HCT116 (cell line): ENCODE measurements around the gene KCNQ4. TPM values are rescaled to one million over a fixed set of nuclear protein-coding genes. Genes with fewer than 3 reads are reported as not detected.

ENCODE experiments used
- ATAC-seq: fragments of 200-7000 bp; cut with Tn5 transposase; 2 replicates; pipeline ENCODE4 v1.9.1; 2020; ENCODE audit warnings: mild to moderate bottlenecking, moderate library complexity
- BruUV-seq: library from RNA; stranded (reverse); fragments of 400-500 nt; replicated peaks from 2 replicates; lab custom pipeline; 2021; lab: Mats Ljungman, UMichigan
- CTCF ChIA-PET: fragments of 300-600 bp; sonication (Branson Sonifier 250); formaldehyde crosslinking; loops from one replicate; lab custom pipeline; 2021; ENCODE audit warnings: antibody characterized with exemption; lab: Charles Lee
- POLR2A ChIA-PET: fragments of 300-600, 350-600 bp; sonication (Branson Sonifier 250); formaldehyde crosslinking; loops from one replicate; lab custom pipeline; 2021; ENCODE audit warnings: antibody characterized with exemption; lab: Charles Lee
- RAD21 ChIA-PET, 2 experiments: fragments of 300-600 bp; sonication (Branson Sonifier 250); formaldehyde crosslinking; loops; one replicate each; lab custom pipeline; 2023; ENCODE audit warnings: low total read pairs in 2 of 2; ENCODE audit not compliant: uncharacterized antibody in 2 of 2, unreplicated experiment in 2 of 2, low non-redundant PET in 1 of 2; lab: Charles Lee
- DNase-seq: peaks from one replicate; pipeline ENCODE4 v3.0.0-alpha.2; 2010; ENCODE audit warnings: low read depth, low spot score
- H2AFZ ChIP-seq: fragments of 200-600 bp; shearing (Covaris generic), sonication (generic); 2 replicates; pipeline ENCODE4 v1.6.1; 2017; ENCODE audit warnings: low read depth, mixed run types, mixed read lengths, antibody characterized with exemption, low read length; ENCODE audit not compliant: poor library complexity, severe bottlenecking
- H3K27ac ChIP-seq: 2 replicates; pipeline ENCODE4 v1.5.1; 2012; ENCODE audit warnings: low read depth, low read length
- H3K27me3 ChIP-seq: fragments of 200-600 bp; sonication (generic); 2 replicates; pipeline ENCODE4 v1.6.1; 2016; ENCODE audit warnings: mixed run types, low read length, mixed read lengths; ENCODE audit not compliant: insufficient read depth
- H3K36me3 ChIP-seq, 2 experiments: fragments of 200-500 bp in 1 of 2; fragments of 200-600 bp in 1 of 2; sonication (Bioruptor generic) in 1 of 2; sonication (generic) in 1 of 2; 2 replicates each; pipeline versions ENCODE4 v1.5.1 to v1.6.1; 2014 to 2016; ENCODE audit warnings: low read length in 2 of 2, inconsistent platforms in 1 of 2, mixed read lengths in 1 of 2, mixed run types in 1 of 2; ENCODE audit not compliant: insufficient read depth in 2 of 2, control insufficient read depth in 1 of 2
- H3K4me1 ChIP-seq, 2 experiments: fragments of 200-600 bp in 1 of 2; sonication (generic) in 1 of 2; 2 replicates each; pipeline versions ENCODE4 v1.5.1 to v1.6.1; 2012 to 2017; ENCODE audit warnings: low read length in 2 of 2, inconsistent platforms in 1 of 2, mild to moderate bottlenecking in 1 of 2, mixed read lengths in 1 of 2, mixed run types in 1 of 2, moderate library complexity in 1 of 2; ENCODE audit not compliant: insufficient read depth in 2 of 2, control insufficient read depth in 1 of 2
- H3K4me2 ChIP-seq: fragments of 200-600 bp; sonication (generic); 2 replicates; pipeline ENCODE4 v1.6.1; 2017; ENCODE audit warnings: mixed run types, low read length, mixed read lengths
- H3K4me3 ChIP-seq, 2 experiments: fragments of 200-600 bp in 1 of 2; sonication (generic) in 1 of 2; replicated peaks in 1 of 2; 2 replicates each; pipeline ENCODE4 v1.5.1; 2011 to 2016; ENCODE audit warnings: low read length in 2 of 2, control low read depth in 1 of 2, low read depth in 1 of 2, mild to moderate bottlenecking in 1 of 2, mixed read lengths in 1 of 2, mixed run types in 1 of 2
- H3K79me2 ChIP-seq: fragments of 200-600 bp; sonication (generic); 2 replicates; pipeline ENCODE4 v1.6.1; 2017; ENCODE audit warnings: mild to moderate bottlenecking, mixed run types, low read length, moderate library complexity, mixed read lengths; ENCODE audit not compliant: insufficient read depth
- H3K9ac ChIP-seq: fragments of 200-600 bp; sonication (generic); 2 replicates; pipeline ENCODE4 v1.6.1; 2016; ENCODE audit warnings: low read length, mixed read lengths
- H3K9me2 ChIP-seq: fragments of 200-600 bp; sonication (generic), shearing (Covaris generic); 2 replicates; pipeline ENCODE4 v1.6.1; 2017; ENCODE audit warnings: mixed run types, mild to moderate bottlenecking, moderate library complexity; ENCODE audit not compliant: insufficient read depth
- H3K9me3 ChIP-seq, 2 experiments: fragments of 200-500 bp in 1 of 2; fragments of 200-600 bp in 1 of 2; sonication (Bioruptor generic) in 1 of 2; sonication (generic) in 1 of 2; 2 replicates each; pipeline ENCODE4 v1.6.1; 2014 to 2017; ENCODE audit warnings: low read length in 2 of 2, mixed read lengths in 2 of 2, inconsistent platforms in 1 of 2, low read depth in 1 of 2, mild to moderate bottlenecking in 1 of 2, mixed run types in 1 of 2, moderate library complexity in 1 of 2; ENCODE audit not compliant: control insufficient read depth in 1 of 2, insufficient read depth in 1 of 2
- H4K20me1 ChIP-seq: fragments of 200-600 bp; sonication (generic), shearing (Covaris generic); 2 replicates; pipeline ENCODE4 v1.6.1; 2017; ENCODE audit warnings: mixed run types, mild to moderate bottlenecking, moderate library complexity; ENCODE audit not compliant: insufficient read depth
- CBX3 ChIP-seq: IDR thresholded peaks from 2 replicates; pipeline ENCODE4 v1.6.1; 2012; ENCODE audit warnings: low read depth
- CEBPB ChIP-seq: IDR thresholded peaks from 2 replicates; pipeline ENCODE4 v1.6.1; 2012; ENCODE audit warnings: low read depth
- EZH2phosphoT487 ChIP-seq: fragments of 200-600 bp; IDR thresholded peaks from 2 replicates; pipeline ENCODE4 v1.6.1; 2018; ENCODE audit warnings: antibody characterized with exemption, borderline replicate concordance
- POLR2A ChIP-seq: IDR thresholded peaks from 2 replicates; pipeline ENCODE4 v1.7.0; 2011; ENCODE audit warnings: borderline replicate concordance; ENCODE audit not compliant: insufficient read depth, insufficient read length; ENCODE audit errors: extremely low read depth
- SP1 ChIP-seq: IDR thresholded peaks from 2 replicates; pipeline ENCODE4 v1.6.1; 2012; ENCODE audit warnings: low read depth
- SRF ChIP-seq: IDR thresholded peaks from 2 replicates; pipeline ENCODE4 v1.6.1; 2012; ENCODE audit warnings: low read depth
- TCF7L2 ChIP-seq: IDR thresholded peaks from 2 replicates; pipeline ENCODE4 v1.7.0; 2011; ENCODE audit warnings: borderline replicate concordance, inconsistent platforms; ENCODE audit not compliant: insufficient read depth, insufficient read length; ENCODE audit errors: extremely low read depth
- YY1 ChIP-seq: IDR thresholded peaks from 2 replicates; pipeline ENCODE4 v1.6.1; 2011; ENCODE audit warnings: low read length, low read depth, moderate library complexity, mild to moderate bottlenecking; ENCODE audit not compliant: insufficient replicate concordance; ENCODE audit errors: extremely low read depth
- intact Hi-C: fragments of 100-400 bp; cut with micrococcal nuclease; formaldehyde crosslinking; loops from 2 replicates; pipeline ENCODE4 v1.10.0; 2022
- total RNA-seq: library from RNA; stranded (reverse); gene quantifications from one replicate; pipeline ENCODE4 v1.2.1, GENCODE V29; 2021; ENCODE audit not compliant: unreplicated experiment
- TF ChIP-seq, protein P1 (sequence below): IDR thresholded peaks from 2 replicates; pipeline ENCODE4 v1.6.1; 2012
- TF ChIP-seq, protein P2 (sequence below): IDR thresholded peaks from 2 replicates; pipeline ENCODE4 v1.6.1; 2012; ENCODE audit warnings: low read depth

Gene KCNQ4
- total RNA-seq, 1 experiment from 2014 or later = 4.1 TPM

DNA sequence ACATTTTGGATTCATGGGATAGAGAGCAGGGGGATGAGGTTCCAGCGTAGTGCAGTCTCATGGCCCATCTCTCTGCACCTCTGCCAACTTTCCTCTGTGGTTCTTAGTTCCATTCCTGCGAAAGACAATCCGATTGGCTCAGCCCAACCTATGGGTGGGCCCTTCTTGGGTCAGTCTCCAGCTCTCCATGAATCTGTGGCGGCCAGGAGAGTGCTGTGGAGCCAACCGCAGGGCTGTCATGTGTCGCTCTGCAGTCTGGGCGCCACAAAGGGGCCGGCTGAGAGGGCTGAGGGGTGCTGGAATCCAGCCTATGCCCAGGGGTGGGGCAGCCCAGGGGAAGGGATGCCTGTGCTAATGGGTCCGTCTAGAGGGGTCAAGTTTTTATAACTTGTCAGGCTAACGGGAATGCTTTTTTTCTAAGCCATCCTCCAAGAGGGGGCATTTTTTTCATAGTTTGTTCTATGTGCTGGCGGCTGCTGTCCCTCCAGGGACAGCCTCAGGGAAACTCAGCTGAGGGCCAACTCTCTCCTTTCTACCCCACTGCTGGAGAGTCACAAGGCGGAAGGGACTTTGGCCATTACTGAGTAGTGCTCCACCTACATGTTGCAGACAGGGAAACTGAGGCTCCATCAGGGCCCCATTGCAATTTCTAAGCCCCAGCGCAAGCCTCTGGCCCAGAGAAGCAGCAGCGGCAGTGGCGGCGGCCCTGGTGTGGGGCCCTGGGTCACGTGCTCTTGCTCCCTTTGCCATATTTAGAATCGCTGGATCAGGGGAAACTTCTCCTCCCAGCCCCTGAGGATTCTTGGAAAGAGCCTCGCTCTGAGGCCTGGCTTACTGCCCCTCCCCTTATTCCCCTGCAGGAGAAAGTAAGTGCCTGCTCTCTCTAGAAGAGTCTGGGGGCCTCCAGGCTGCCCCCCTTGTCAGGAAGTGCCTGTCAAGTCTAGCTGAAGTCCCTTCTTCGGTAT, 23.4 kb downstream of the KCNQ4 start (continued):
- TF ChIP-seq, protein P1, sequence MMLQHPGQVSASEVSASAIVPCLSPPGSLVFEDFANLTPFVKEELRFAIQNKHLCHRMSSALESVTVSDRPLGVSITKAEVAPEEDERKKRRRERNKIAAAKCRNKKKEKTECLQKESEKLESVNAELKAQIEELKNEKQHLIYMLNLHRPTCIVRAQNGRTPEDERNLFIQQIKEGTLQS = no peak
- TF ChIP-seq CEBPB = no peak

DNA sequence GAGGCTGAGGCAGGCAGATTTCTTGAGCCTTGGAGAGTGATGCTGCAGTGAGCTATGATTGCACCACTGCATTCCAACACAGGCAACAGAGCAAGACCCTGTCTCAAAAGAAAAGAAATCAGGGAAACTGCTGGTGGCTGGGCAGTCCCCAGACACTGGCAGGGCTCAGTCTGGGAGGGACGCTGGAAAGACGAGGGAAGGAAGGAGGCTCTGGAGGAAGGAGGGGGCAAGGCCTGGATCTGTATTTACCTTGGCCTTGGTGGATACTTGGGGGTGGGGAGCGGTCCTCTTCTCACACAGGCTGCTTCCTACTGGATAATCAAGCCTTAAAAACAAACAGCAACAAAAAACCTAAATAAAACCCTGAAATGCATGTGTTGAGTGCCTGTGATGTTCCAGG, 24.4 kb downstream of the KCNQ4 start:
- RAD21 ChIA-PET = no interaction called here
- Histone ChIP-seq H3K36me3 (no peaks in the 10 kb centered on the region), H3K79me2 (no peaks in the 10 kb centered on the region), H3K4me3 (no peak overlapping the region), H2AFZ (no peak overlapping the region), H3K27me3 (no peaks in the 10 kb centered on the region), H3K27ac (no peak overlapping the region)
- intact Hi-C loops = no loop called here
- no TSS peak for BruUV-seq
- TF ChIP-seq POLR2A = no peak
- no peak for TF ChIP-seq EZH2phosphoT487
- no peak for TF ChIP-seq CBX3
- TF ChIP-seq, all 23 proteins: peak for 0
- Histone ChIP-seq H3K4me1 (peaks cover 0 to 6% of the 10 kb centered on the region in 2 experiments; a peak in 1 of 4 replicates), H3K9ac (no peak overlapping the region), H4K20me1 (no peaks in the 10 kb centered on the region), H3K4me2 (no peak overlapping the region), H3K9me3 (no peaks in the 10 kb centered on the region), H3K9me2 (no peaks in the 10 kb centered on the region)
- CTCF ChIA-PET = no interaction called here
- POLR2A ChIA-PET = no interaction called here
- DNase-seq (no peak), ATAC-seq (no peak)

DNA sequence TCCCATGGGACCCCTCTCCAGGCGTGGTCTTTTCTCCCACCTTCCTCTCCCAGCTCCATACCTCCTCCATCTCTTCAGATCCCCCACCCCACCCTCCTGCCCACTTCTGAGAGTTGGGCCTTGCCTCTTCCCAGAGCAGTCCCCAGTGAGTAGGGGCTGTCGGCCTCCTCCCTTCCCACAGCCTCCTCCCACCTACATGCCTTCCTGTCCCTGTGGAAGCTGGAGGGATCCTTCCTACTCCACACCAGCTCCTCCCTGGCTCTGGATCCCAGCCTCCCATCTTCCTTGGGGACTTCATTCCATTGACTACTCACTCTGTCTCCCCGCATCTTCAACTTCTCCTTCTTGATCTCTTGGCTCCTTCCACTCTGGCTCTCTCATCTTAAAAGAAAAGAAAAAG, 24.9 kb downstream of the KCNQ4 start:
- no peaks in the 10 kb centered on the region for H3K27me3 ChIP-seq
- peaks cover 0 to 5% of the 10 kb centered on the region in 2 experiments; a peak in 1 of 4 replicates for H3K4me1 ChIP-seq
- no peaks in the 10 kb centered on the region for H3K36me3 ChIP-seq
- intact Hi-C loops = no loop called here
- ChIA-PET CTCF (no interaction called here), RAD21 (no interaction called here), POLR2A (no interaction called here)
- no peaks in the 10 kb centered on the region for H3K9me3 ChIP-seq
- no peak for ATAC-seq
- no peak overlapping the region for H3K27ac ChIP-seq
- H3K9ac ChIP-seq = no peak overlapping the region
- DNase-seq = no peak
- BruUV-seq = no TSS peak
- H3K9me2 ChIP-seq = no peaks in the 10 kb centered on the region
- no peak for TF ChIP-seq CEBPB
- TF ChIP-seq YY1 = no peak
- no peak for TF ChIP-seq SRF
- no peak for TF ChIP-seq CBX3
- no peak for TF ChIP-seq TCF7L2
- TF ChIP-seq, protein P2, sequence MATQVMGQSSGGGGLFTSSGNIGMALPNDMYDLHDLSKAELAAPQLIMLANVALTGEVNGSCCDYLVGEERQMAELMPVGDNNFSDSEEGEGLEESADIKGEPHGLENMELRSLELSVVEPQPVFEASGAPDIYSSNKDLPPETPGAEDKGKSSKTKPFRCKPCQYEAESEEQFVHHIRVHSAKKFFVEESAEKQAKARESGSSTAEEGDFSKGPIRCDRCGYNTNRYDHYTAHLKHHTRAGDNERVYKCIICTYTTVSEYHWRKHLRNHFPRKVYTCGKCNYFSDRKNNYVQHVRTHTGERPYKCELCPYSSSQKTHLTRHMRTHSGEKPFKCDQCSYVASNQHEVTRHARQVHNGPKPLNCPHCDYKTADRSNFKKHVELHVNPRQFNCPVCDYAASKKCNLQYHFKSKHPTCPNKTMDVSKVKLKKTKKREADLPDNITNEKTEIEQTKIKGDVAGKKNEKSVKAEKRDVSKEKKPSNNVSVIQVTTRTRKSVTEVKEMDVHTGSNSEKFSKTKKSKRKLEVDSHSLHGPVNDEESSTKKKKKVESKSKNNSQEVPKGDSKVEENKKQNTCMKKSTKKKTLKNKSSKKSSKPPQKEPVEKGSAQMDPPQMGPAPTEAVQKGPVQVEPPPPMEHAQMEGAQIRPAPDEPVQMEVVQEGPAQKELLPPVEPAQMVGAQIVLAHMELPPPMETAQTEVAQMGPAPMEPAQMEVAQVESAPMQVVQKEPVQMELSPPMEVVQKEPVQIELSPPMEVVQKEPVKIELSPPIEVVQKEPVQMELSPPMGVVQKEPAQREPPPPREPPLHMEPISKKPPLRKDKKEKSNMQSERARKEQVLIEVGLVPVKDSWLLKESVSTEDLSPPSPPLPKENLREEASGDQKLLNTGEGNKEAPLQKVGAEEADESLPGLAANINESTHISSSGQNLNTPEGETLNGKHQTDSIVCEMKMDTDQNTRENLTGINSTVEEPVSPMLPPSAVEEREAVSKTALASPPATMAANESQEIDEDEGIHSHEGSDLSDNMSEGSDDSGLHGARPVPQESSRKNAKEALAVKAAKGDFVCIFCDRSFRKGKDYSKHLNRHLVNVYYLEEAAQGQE = no peak
- no peak for TF ChIP-seq SP1
- no peak for TF ChIP-seq POLR2A
- H3K4me3 ChIP-seq = no peak overlapping the region
- no peak overlapping the region for H3K4me2 ChIP-seq
- no peaks in the 10 kb centered on the region for H3K79me2 ChIP-seq
- no peak overlapping the region for H2AFZ ChIP-seq
- no peaks in the 10 kb centered on the region for H4K20me1 ChIP-seq
